HEK293 (cell line): ENCODE data around the gene KBTBD4.
"Not testable (repeated sequence)": the region's sequence is repeated elsewhere in the genome, so short reads cannot be mapped to it uniquely, and the experiment has no call there.

Source experiments
- CTCF ChIA-PET: fragments of 350-600 bp; formaldehyde crosslinking; extraction: SDS; loops from one replicate; lab custom pipeline; 2021; ENCODE audit warnings: antibody characterized with exemption; lab: Yijun Ruan, JAX
- POLR2A ChIA-PET: fragments of 300-600 bp; formaldehyde crosslinking; extraction: SDS; loops from one replicate; lab custom pipeline; 2020; ENCODE audit warnings: antibody characterized with exemption, inconsistent platforms; lab: Yijun Ruan, JAX
- H3K27ac ChIP-seq: fragments of 200-500 bp; sonication (Bioruptor generic); 2 replicates; pipeline ENCODE4 v1.5.1; 2014; ENCODE audit warnings: low read depth, low read length, control low read depth, inconsistent platforms; ENCODE audit errors: extremely low read depth
- H3K36me3 ChIP-seq, 2 experiments: fragments of 200-500 bp in 1 of 2; sonication (Bioruptor generic) in 1 of 2; 1 replicate in 1 of 2; 2 replicates in 1 of 2; pipeline ENCODE4 v1.5.1; 2014 to 2017; ENCODE audit warnings: inconsistent platforms in 2 of 2, low read length in 2 of 2; ENCODE audit not compliant: control insufficient read depth in 2 of 2, insufficient read depth in 1 of 2
- H3K4me1 ChIP-seq: fragments of 200-500 bp; sonication (Bioruptor generic); 2 replicates; pipeline ENCODE4 v1.5.1; 2014; ENCODE audit warnings: mild to moderate bottlenecking, low read length, inconsistent platforms; ENCODE audit not compliant: control insufficient read depth, insufficient read depth
- H3K4me3 ChIP-seq: 2 replicates; pipeline ENCODE4 v1.5.1; 2011; ENCODE audit warnings: low read depth, mild to moderate bottlenecking, control low read depth, low read length, moderate library complexity
- H3K9me3 ChIP-seq: fragments of 200-500 bp; sonication (Bioruptor generic); 2 replicates; pipeline ENCODE4 v1.5.1; 2014; ENCODE audit warnings: low read depth, low read length, inconsistent platforms; ENCODE audit not compliant: control insufficient read depth, insufficient read depth
- GLI2 ChIP-seq: fragments of 450-650 bp; formaldehyde crosslinking; IDR thresholded peaks from 2 replicates; pipeline ENCODE4; 2017; ENCODE audit warnings: missing biosample characterization, missing genetic modification characterization, low read depth, borderline replicate concordance
- GLIS1 ChIP-seq: fragments of 450-650 bp; formaldehyde crosslinking; IDR thresholded peaks from 2 replicates; pipeline ENCODE4 v1.5.1; 2016; ENCODE audit warnings: missing biosample characterization, missing genetic modification characterization
- HOXD13 ChIP-seq: sonication (generic); formaldehyde crosslinking; IDR thresholded peaks from 2 replicates; pipeline ENCODE4 v1.8.0; 2022; ENCODE audit warnings: missing genetic modification reagents, borderline replicate concordance
- MYNN ChIP-seq: fragments of 450-650 bp; formaldehyde crosslinking; IDR thresholded peaks from 2 replicates; pipeline ENCODE4 v1.5.1; 2016; ENCODE audit warnings: missing biosample characterization, missing genetic modification characterization, borderline replicate concordance
- SETDB1 ChIP-seq: IDR thresholded peaks from one replicate; pipeline ENCODE4 v1.6.1; 2017; ENCODE audit warnings: mild to moderate bottlenecking, low read length, moderate library complexity, mixed read lengths; ENCODE audit not compliant: insufficient read length
- ZBTB17 ChIP-seq: fragments of 450-650 bp; formaldehyde crosslinking; IDR thresholded peaks from 2 replicates; pipeline ENCODE4 v1.5.1; 2016; ENCODE audit warnings: missing biosample characterization, missing genetic modification characterization
- ZNF324 ChIP-seq: fragments of 450-650 bp; formaldehyde crosslinking; IDR thresholded peaks from 2 replicates; pipeline ENCODE4 v1.5.1; 2016; ENCODE audit warnings: missing biosample characterization, missing genetic modification characterization
- ZNF473 ChIP-seq: fragments of 450-650 bp; formaldehyde crosslinking; IDR thresholded peaks from 2 replicates; pipeline ENCODE4 v1.5.1; 2017; ENCODE audit warnings: missing biosample characterization, missing genetic modification characterization
- ZNF76 ChIP-seq: fragments of 450-650 bp; formaldehyde crosslinking; IDR thresholded peaks from 2 replicates; pipeline ENCODE4; 2016; ENCODE audit warnings: low read depth, missing biosample characterization, missing genetic modification characterization, borderline replicate concordance
- TF ChIP-seq, protein P1 (sequence below): fragments of 450-650 bp; formaldehyde crosslinking; IDR thresholded peaks from 2 replicates; pipeline ENCODE4 v1.5.1; 2016; ENCODE audit warnings: missing biosample characterization, missing genetic modification characterization
- TF ChIP-seq, protein P2 (sequence below): IDR thresholded peaks from 2 replicates; pipeline ENCODE4 v1.6.1; 2011; ENCODE audit warnings: mild to moderate bottlenecking, low read depth, low read length, borderline replicate concordance
- TF ChIP-seq, protein P3 (sequence below): fragments of 450-650 bp; formaldehyde crosslinking; IDR thresholded peaks from 2 replicates; pipeline ENCODE4 v1.5.1; 2017; ENCODE audit warnings: missing biosample characterization, missing genetic modification characterization
- TF ChIP-seq, protein P4 (sequence below): fragments of 450-650 bp; formaldehyde crosslinking; IDR thresholded peaks from 2 replicates; pipeline ENCODE4 v1.5.1; 2016; ENCODE audit warnings: missing biosample characterization, missing genetic modification characterization

Gene KBTBD4

DNA sequence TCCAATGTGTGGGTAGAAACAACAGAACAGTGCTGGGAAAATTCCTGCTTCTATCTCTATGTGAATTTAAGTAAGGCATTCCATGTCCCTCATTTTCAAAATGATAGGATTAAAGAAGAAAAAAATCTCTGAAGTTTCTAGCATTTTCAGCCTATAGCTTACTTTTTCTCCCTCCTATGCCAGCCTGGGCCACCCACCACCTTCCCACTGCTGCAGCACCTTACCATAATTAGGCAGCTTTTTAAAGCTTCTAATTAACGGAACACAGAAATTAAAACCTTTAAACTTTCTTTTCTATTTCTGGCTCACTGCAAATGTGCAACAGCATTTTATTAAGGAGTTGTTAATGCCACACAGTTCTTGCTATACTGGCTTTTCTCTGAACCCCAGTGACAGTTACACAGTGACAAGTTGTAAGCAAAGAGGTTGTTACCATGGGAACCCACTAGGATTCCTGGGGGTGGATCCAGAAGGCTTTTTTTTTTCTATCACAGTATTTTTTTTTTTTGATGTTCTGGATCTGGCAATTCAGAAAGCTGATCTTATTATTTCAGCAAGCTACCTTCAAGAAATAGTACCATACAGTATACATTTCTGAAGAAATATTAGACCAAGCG lies 46.1 kb downstream of the KBTBD4 start:
- H3K4me3 ChIP-seq, result no peak overlapping the region
- ChIA-PET POLR2A (interaction anchor here (0.6 to 1.6 kb wide), 3 partner anchors 41 to 339 kb away, joined by 3 to 4 read pairs (median 4); no protein-coding TSS in a partner anchor), CTCF (interaction anchor here (0.6 kb wide), 1 partner anchor 45 kb away, joined by 6 read pairs; no protein-coding TSS in a partner anchor)
- H3K4me1 ChIP-seq, result peaks cover 5% of the 10 kb centered on the region
- H3K27ac ChIP-seq, result no peak overlapping the region
- H3K9me3 ChIP-seq, result no peaks in the 10 kb centered on the region
- TF ChIP-seq HOXD13 (CRISPR knock-in tag) (no peak), GLI2 (tag by site-specific recombination) (no peak), ZNF324 (tag by site-specific recombination) (no peak), SETDB1 (no peak), ZNF76 (tag by site-specific recombination) (no peak), GLIS1 (tag by site-specific recombination) (no peak)
- TF ChIP-seq, protein P1, sequence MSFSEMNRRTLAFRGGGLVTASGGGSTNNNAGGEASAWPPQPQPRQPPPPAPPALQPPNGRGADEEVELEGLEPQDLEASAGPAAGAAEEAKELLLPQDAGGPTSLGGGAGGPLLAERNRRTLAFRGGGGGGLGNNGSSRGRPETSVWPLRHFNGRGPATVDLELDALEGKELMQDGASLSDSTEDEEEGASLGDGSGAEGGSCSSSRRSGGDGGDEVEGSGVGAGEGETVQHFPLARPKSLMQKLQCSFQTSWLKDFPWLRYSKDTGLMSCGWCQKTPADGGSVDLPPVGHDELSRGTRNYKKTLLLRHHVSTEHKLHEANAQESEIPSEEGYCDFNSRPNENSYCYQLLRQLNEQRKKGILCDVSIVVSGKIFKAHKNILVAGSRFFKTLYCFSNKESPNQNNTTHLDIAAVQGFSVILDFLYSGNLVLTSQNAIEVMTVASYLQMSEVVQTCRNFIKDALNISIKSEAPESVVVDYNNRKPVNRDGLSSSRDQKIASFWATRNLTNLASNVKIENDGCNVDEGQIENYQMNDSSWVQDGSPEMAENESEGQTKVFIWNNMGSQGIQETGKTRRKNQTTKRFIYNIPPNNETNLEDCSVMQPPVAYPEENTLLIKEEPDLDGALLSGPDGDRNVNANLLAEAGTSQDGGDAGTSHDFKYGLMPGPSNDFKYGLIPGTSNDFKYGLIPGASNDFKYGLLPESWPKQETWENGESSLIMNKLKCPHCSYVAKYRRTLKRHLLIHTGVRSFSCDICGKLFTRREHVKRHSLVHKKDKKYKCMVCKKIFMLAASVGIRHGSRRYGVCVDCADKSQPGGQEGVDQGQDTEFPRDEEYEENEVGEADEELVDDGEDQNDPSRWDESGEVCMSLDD (tag by site-specific recombination), result no peak
- H3K36me3 ChIP-seq, result peaks cover 0 to 4% of the 10 kb centered on the region in 2 experiments; a peak in 2 of 3 replicates

DNA sequence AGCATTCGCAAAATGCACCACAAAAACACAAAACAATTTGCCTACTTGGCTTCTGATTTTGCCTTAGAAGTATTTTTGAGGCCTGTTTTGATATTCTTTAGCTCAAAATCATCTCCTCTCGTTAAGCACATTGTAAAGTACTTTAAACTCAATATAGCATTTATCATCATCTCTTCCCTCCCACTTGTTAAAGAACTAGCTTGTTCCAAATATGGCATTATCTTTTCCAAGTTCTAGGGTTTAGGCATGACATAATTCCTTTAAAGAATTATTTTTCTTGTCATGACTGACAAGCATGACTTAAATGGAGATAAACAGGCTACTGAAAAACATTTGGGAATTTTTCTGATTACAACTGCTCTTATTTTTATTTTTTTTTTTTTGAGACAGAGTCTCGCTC lies 47.1 kb downstream of the KBTBD4 start:
- Histone ChIP-seq H3K4me1 (peaks cover 5% of the 10 kb centered on the region), H3K9me3 (no peaks in the 10 kb centered on the region)
- CTCF ChIA-PET, result interaction anchor here (0.8 kb wide), 1 partner anchor 20 kb away, joined by 4 read pairs; no protein-coding TSS in a partner anchor
- TF ChIP-seq, protein P2, sequence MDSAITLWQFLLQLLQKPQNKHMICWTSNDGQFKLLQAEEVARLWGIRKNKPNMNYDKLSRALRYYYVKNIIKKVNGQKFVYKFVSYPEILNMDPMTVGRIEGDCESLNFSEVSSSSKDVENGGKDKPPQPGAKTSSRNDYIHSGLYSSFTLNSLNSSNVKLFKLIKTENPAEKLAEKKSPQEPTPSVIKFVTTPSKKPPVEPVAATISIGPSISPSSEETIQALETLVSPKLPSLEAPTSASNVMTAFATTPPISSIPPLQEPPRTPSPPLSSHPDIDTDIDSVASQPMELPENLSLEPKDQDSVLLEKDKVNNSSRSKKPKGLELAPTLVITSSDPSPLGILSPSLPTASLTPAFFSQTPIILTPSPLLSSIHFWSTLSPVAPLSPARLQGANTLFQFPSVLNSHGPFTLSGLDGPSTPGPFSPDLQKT, result no peak
- TF ChIP-seq, protein P3, sequence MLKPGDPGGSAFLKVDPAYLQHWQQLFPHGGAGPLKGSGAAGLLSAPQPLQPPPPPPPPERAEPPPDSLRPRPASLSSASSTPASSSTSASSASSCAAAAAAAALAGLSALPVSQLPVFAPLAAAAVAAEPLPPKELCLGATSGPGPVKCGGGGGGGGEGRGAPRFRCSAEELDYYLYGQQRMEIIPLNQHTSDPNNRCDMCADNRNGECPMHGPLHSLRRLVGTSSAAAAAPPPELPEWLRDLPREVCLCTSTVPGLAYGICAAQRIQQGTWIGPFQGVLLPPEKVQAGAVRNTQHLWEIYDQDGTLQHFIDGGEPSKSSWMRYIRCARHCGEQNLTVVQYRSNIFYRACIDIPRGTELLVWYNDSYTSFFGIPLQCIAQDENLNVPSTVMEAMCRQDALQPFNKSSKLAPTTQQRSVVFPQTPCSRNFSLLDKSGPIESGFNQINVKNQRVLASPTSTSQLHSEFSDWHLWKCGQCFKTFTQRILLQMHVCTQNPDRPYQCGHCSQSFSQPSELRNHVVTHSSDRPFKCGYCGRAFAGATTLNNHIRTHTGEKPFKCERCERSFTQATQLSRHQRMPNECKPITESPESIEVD (tag by site-specific recombination), result peak; percentile 77
- no peak for TF ChIP-seq ZBTB17 (tag by site-specific recombination)
- TF ChIP-seq ZNF473 (tag by site-specific recombination), result no peak
- TF ChIP-seq, protein P4, sequence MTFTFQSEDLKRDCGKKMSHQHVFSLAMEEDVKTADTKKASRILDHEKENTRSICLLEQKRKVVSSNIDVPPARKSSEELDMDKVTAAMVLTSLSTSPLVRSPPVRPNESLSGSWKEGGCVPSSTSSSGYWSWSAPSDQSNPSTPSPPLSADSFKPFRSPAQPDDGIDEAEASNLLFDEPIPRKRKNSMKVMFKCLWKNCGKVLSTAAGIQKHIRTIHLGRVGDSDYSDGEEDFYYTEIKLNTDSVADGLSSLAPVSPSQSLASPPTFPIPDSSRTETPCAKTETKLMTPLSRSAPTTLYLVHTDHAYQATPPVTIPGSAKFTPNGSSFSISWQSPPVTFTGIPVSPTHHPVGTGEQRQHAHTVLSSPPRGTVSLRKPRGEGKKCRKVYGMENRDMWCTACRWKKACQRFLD (tag by site-specific recombination), result no peak
- TF ChIP-seq MYNN, result no peak
- TF ChIP-seq, all 188 proteins: peak for 1
- Histone ChIP-seq H3K4me3 (no peak overlapping the region), H3K36me3 (peaks cover 0 to 4% of the 10 kb centered on the region in 2 experiments; a peak in 2 of 3 replicates), H3K27ac (no peak overlapping the region)
- POLR2A ChIA-PET, result interaction anchor here (0.6 to 1.6 kb wide), 4 partner anchors 22 to 198 kb away, joined by 3 to 5 read pairs (median 4); partner anchors contain the start of genes KBTBD4 and NDUFS3

DNA sequence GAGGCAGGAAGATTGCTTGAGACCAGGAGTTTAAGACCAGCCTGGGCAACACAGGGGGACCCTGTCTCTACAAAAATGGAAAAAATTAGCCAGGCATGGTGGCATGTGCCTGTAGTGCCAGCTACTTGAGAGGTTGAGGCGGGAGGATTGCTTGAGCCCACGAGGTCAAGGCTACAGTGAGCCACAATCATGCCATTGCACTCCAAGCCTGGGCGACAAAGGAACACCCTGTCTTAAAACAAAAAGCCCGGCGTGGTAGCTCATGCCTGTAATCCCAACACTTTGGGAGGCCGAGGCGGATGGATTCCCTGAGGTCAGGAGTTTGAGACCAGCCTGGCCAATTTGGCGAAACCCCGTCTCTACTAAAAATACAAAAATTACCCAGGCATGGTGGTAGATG lies 48.0 kb downstream of the KBTBD4 start:
- CTCF ChIA-PET, H3K4me3 ChIP-seq, H3K36me3 ChIP-seq, H3K4me1 ChIP-seq, POLR2A ChIA-PET, H3K27ac ChIP-seq, H3K9me3 ChIP-seq: not testable (repeated sequence)
